Duodenal mucosa (tissue), 2 donors: Measurements from ENCODE around the gene CALR3.
"Not testable (repeated sequence)": the region's sequence is repeated elsewhere in the genome, so short reads cannot be mapped to it uniquely, and the experiment has no call there.

Experiments used
- H3K27ac ChIP-seq: one replicate; pipeline ENCODE4 v1.7.0; 2013; ENCODE audit warnings: low read depth, low read length
- H3K27me3 ChIP-seq, 2 donors: one replicate each; pipeline ENCODE4 v1.7.0; 2013; ENCODE audit warnings: low read length in 2 of 2, control low read depth in 1 of 2; ENCODE audit not compliant: insufficient read depth in 2 of 2, control insufficient read depth in 1 of 2
- H3K36me3 ChIP-seq, 2 donors: one replicate each; pipeline ENCODE4 v1.7.0; 2013; ENCODE audit warnings: low read length in 2 of 2, control low read depth in 1 of 2; ENCODE audit not compliant: insufficient read depth in 2 of 2, control insufficient read depth in 1 of 2
- H3K4me1 ChIP-seq, 2 donors: one replicate each; pipeline ENCODE4 v1.7.0; 2013; ENCODE audit warnings: low read length in 2 of 2, control low read depth in 1 of 2; ENCODE audit not compliant: insufficient read depth in 2 of 2, control insufficient read depth in 1 of 2
- H3K4me3 ChIP-seq, 2 donors: one replicate each; pipeline ENCODE4 v1.7.0; 2013; ENCODE audit warnings: low read length in 2 of 2, low read depth in 1 of 2
- H3K9ac ChIP-seq, 2 donors: one replicate each; pipeline ENCODE4 v1.7.0; 2013; ENCODE audit warnings: low read length in 2 of 2, low read depth in 1 of 2
- H3K9me3 ChIP-seq, 2 donors: one replicate each; pipeline ENCODE4 v1.7.0; 2013; ENCODE audit warnings: low read length in 2 of 2, control low read depth in 1 of 2; ENCODE audit not compliant: control insufficient read depth in 1 of 2

CALR3 gene, protein sequence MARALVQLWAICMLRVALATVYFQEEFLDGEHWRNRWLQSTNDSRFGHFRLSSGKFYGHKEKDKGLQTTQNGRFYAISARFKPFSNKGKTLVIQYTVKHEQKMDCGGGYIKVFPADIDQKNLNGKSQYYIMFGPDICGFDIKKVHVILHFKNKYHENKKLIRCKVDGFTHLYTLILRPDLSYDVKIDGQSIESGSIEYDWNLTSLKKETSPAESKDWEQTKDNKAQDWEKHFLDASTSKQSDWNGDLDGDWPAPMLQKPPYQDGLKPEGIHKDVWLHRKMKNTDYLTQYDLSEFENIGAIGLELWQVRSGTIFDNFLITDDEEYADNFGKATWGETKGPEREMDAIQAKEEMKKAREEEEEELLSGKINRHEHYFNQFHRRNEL

DNA sequence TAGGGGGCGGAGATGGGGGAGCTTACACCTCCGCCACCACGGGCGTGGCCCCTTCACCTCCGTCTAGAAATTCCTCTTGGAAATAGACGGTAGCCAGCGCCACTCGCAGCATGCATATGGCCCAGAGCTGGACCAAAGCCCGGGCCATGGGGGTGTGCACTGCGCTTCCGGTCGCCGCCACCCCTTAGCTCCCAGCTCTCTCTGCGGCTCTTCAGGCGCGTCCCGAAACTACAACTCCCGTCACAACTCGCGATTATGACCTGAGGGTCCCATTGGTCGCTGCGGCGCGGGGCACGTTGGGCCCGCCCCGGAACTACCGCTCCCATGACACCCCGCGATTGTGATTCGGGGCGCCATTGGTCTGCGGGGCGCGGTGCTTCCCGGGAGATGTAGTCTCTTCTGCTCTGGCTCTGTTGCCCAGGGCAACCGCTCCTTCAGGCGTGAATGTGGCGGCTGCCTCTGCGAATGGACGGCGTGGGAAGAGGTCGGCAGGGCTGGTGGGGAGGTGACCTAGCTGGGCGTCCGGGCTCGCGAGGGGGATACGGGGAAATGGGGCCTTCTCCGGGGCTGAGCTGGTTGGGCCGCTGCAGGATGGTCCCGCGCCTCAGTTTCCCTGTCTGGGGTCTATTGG lies at the start of gene CALR3, which contains the start of gene C19orf44:
CALR3 (minus strand) TSS at position 186 of the 631 bp plus-strand sequence; CDS start at position 148, 38 bp downstream.
C19orf44 (plus strand) TSS at position 413 of the 631 bp plus-strand sequence. CDS start 4,399 bp downstream, outside the sequence.
- Histone ChIP-seq H3K9me3 (no peaks in the 10 kb centered on the region), H3K9ac (peak within 1 kb of the TSS; percentile 51 to 69), H3K27me3 (no peaks in the 10 kb centered on the region), H3K4me1 (peaks cover 0 to 12% of the 10 kb centered on the region in 2 donors), H3K4me3 (peak within 1 kb of the TSS; percentile 72 to 85), H3K36me3 (no peaks in the 10 kb centered on the region), H3K27ac (no peak within 1 kb of the TSS)

DNA sequence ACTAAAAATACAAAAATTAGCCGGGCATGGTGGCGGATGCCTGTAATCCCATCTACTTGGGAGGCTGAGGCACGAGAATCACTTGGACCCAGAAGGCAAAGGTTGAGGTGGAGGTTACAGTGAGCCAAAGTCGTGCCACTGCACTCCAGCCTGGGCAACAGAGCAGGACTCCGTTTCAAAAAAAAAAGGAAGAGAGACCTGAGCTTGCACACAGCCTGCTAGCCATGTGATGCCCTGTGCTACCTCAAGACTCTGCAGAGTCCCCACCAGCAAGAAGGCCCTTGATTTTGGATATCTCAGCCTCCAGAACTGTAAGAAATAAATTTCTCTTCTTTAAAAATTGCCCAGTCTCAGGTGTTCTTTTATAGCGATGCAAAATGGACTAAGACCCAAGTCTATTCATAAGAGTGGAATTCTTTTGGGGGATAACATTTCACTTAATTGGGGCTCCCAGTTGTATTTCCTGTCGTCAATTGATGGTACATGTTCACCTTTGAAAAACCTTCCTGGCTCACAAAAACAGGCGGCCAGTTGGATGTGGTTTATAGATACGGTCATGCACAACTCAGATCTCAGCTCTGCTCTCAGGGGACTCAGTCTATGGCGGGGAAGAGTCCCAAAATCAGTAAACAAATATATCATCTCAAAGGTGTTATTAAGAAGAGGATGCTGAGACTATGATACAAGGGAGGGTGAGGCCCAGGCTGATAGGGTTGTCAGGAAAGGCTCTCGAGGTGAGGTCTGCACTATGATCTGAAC lies 48.7 kb upstream of the CALR3 start:
- H3K9me3 ChIP-seq, result no peaks in the 10 kb centered on the region
- H3K9ac ChIP-seq, result no peak overlapping the region
- H3K4me1 ChIP-seq, result peaks cover 9 to 16% of the 10 kb centered on the region in 2 donors
- no peak overlapping the region for H3K27ac ChIP-seq
- no peaks in the 10 kb centered on the region for H3K27me3 ChIP-seq
- no peak overlapping the region for H3K4me3 ChIP-seq
- peaks cover 2 to 3% of the 10 kb centered on the region in 2 donors for H3K36me3 ChIP-seq

DNA sequence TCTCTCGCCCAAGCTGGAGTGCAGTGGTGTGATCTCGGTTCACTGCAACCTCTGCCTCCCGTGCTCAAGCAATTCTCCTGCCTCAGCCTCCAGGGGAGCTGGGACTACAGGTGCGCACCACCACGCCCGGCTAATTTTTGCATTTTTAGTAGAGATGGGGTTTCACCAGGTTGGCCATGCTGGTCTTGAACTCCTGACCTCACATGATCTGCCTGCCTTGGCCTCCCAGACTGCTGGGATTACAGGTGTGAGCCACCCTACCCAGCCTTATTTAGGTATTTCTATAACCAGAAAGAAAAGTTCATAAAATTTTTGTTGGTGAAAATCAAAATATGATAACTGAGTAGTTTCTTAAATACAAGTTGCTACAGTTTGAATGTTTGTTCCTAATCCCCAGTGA lies 47.8 kb upstream of the CALR3 start:
- H3K9ac ChIP-seq, H3K27ac ChIP-seq, H3K36me3 ChIP-seq, H3K9me3 ChIP-seq, H3K27me3 ChIP-seq: not testable (repeated sequence)
- H3K4me1 ChIP-seq, result peaks cover 9 to 16% of the 10 kb centered on the region in 2 donors
- H3K4me3 ChIP-seq, result peak overlapping the region in 1 of 2 donors; percentile 92

DNA sequence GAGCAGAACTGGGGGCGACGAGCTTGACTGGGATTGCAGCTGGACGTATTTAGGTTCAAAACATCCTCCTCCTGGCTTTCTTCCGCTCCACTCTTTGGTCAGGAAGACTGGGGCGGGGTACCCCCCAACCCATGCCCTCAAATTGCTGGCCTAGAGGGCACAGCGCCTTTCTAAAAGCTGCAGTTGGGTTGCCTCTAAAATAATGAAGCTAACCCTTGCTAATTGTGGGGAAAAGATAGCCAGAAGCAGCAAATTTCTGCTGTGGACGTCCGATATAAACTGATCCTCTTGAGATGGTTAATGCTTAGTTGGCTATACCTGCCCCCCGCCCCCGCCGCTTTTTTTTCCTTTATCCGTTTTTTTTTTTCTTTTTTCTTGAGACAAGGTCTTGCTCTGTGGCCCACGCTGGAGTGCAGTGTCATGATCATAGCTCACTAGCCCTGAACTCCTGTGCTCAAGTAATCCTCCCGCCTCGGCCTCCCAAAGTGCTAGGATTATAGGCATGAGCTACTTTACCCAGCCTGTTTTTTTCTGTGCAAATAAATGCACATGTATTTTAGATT lies 47.0 kb upstream of the CALR3 start:
- Histone ChIP-seq H3K27ac (peak overlapping the region; percentile 79), H3K9ac (peak overlapping the region; percentile 85 to 97), H3K4me3 (peak overlapping the region; percentile 92 to 98), H3K4me1 (peaks cover 9 to 16% of the 10 kb centered on the region in 2 donors), H3K36me3 (peaks cover 4 to 6% of the 10 kb centered on the region in 2 donors), H3K27me3 (no peaks in the 10 kb centered on the region), H3K9me3 (no peaks in the 10 kb centered on the region)

DNA sequence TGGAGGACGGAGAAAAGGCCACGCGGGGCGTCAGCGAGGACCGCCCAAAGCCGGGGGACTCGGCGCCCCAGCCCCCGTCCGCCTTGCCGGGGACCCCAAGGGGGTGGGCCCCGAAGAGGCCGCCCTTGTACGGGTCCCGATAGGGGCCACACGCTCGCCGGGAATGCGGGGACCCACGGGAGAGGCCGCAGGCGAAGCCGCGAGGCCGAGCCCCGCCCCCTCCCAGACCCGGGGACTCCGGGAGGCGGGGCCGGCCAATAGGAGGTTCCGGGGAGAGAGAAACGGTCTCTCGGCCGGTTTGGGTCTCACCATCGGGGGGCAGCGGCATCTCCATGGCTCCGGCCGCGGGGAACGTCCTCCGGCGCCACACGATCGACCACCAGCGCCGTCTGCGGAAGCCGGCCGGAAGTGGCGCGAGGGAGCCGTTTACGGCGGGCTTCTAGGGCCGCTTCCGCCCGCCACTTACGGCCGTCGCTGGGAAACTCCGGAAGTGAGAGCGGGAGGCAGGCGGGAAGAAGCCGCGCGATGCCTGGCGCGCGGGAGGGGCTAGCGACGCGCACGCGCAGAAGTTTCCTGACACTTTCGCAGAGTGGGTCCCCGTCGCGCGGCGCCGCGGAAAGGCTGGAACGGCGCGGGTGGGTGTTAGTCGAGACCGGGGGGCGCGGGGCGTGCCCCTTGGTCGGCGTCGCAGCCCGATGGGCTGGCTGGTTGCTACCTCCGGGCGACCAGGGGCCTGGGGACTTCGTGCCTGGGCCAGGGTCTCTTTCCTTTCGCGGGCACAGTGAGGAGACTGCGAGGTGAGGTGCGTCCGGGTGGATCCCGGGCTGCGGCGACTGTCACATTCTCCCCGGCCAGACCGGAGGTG lies 46.3 kb upstream of the CALR3 start, which contains the start of gene CHERP:
CHERP (minus strand) TSS at position 393 of the 865 bp plus-strand sequence; CDS start at position 334, 59 bp downstream.
- Histone ChIP-seq H3K27ac (peak within 1 kb of the TSS; percentile 79), H3K4me3 (peak within 1 kb of the TSS; percentile 92 to 98), H3K36me3 (peaks cover 8 to 12% of the 10 kb centered on the region in 2 donors), H3K27me3 (no peaks in the 10 kb centered on the region), H3K4me1 (peaks cover 9 to 16% of the 10 kb centered on the region in 2 donors), H3K9me3 (no peaks in the 10 kb centered on the region), H3K9ac (peak within 1 kb of the TSS; percentile 85 to 97)

DNA sequence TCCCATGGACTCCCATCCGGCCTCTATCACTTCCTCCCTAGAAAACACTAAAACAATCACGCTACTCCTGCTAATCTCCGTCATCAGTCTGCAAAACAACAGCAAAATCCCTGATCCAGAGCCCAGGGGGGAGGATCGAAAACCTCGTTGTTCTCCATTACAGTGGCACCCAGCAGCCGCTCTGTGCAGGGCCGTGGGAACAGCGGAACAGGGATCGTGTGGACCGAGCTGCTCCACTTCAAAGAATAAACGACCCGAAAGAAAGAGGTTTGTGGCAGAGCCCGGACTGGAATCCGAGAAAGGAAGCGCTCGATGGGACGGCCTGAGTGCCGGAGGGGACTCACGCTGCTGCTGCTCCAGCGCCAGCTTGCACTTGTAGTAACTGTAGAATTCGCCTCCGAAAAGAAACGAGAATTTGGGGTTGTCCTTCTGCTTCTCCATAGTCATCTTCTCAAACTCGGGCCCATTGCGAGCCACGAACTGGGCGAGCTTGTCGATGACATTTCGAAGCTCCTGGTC lies 45.6 kb upstream of the CALR3 start:
- peaks cover 10 to 18% of the 10 kb centered on the region in 2 donors for H3K36me3 ChIP-seq
- H3K27ac ChIP-seq, result no peak overlapping the region
- peaks cover 9 to 16% of the 10 kb centered on the region in 2 donors for H3K4me1 ChIP-seq
- H3K27me3 ChIP-seq, result no peaks in the 10 kb centered on the region
- no peaks in the 10 kb centered on the region for H3K9me3 ChIP-seq
- H3K9ac ChIP-seq, result peak overlapping the region; percentile 82 to 97
- H3K4me3 ChIP-seq, result peak overlapping the region; percentile 92 to 98

DNA sequence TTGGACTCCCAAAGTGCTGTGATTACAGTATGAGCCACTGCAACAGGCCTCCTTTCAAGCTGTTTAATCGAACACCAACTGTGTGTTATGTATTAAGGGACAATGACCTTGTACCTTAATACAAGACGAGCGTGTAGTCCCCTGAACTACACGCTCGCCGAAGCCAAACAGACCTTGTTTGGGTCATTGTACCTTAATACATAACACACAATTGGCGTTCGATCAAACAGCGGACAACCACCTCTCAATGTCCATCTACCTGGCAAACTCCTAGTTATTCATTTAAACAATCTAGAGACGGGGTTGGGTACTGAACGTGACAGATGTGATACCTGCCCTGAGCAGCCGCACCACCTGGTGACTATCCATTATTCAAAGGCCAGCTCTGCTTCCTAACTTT lies 45.0 kb upstream of the CALR3 start:
- H3K4me1 ChIP-seq, result peaks cover 9 to 16% of the 10 kb centered on the region in 2 donors

DNA sequence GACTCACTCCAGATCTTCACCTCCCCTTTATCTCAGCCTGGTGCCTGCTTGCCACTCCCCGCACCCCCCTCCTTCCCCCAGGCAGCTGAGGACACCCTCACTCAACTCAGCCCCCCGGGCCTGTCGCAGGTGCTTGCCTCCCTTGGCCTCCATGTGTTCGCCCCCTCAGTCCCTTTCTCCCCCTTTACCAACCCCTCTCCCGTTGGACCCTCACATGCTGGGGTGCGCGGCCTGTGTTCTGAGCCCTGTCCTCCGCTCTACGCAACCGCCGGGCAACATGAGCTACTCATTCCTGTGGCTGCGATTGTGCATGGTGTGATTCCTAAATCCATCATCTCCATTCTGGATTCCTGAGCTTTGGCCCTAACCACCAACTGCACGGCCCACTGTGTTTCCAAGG lies 41.1 kb upstream of the CALR3 start:
- Histone ChIP-seq H3K27ac (no peak overlapping the region), H3K27me3 (no peaks in the 10 kb centered on the region), H3K36me3 (peaks cover 22 to 61% of the 10 kb centered on the region in 2 donors), H3K4me3 (no peak overlapping the region), H3K9ac (no peak overlapping the region), H3K4me1 (peaks cover 9 to 16% of the 10 kb centered on the region in 2 donors), H3K9me3 (no peaks in the 10 kb centered on the region)

More for the DNA sequence above, 45.0 kb upstream of the CALR3 start:
- Histone ChIP-seq H3K9ac (peak overlapping the region; percentile 82 to 97), H3K9me3 (no peaks in the 10 kb centered on the region), H3K27ac (no peak overlapping the region), H3K27me3 (no peaks in the 10 kb centered on the region), H3K4me3 (peak overlapping the region; percentile 92 to 98), H3K36me3 (peaks cover 10 to 24% of the 10 kb centered on the region in 2 donors)

DNA sequence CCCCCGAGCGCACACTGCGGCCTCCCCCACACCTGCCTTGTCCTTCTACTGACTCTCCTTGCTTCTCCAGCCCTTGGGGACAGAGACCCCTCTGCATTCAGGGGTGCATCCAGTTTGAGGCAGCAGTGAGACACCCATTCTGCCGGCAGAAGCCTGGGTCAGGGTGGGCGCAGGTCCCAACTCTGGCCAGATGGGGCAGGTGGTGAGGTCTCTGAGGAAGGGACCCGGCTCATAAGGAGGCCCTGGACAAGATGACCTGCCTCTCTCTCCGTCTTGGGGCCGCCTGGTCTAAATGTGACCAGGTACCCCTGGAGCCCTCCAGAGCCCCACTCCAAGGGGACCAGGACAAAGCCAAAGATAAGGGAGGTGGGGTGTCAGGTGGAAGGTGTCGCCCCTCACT lies 40.2 kb upstream of the CALR3 start:
- Histone ChIP-seq H3K27me3 (no peaks in the 10 kb centered on the region), H3K9me3 (no peaks in the 10 kb centered on the region), H3K9ac (no peak overlapping the region), H3K4me1 (peaks cover 5 to 9% of the 10 kb centered on the region in 2 donors), H3K27ac (no peak overlapping the region), H3K4me3 (no peak overlapping the region), H3K36me3 (peaks cover 32 to 71% of the 10 kb centered on the region in 2 donors)
